ENCODE measurements around the gene GREM1. TPM values are rescaled to one million over a fixed set of nuclear protein-coding genes. Genes with fewer than 3 reads are reported as not detected.

The GREM1 gene
- total RNA-seq, 1 experiment from 2014 or later, result 1.1 TPM

- Histone ChIP-seq H2BK12ac (ENCODE audit: insufficient read length, low read depth, low read length) (no peak overlapping the region), H2BK20ac (ENCODE audit: low read depth, low read length, poor library complexity, severe bottlenecking) (no peak overlapping the region), H3K4ac (ENCODE audit: low read depth, low read length) (no peak overlapping the region), H3K79me2 (ENCODE audit: insufficient read depth, low read length) (no peaks in the 10 kb centered on the region), H3K23ac (ENCODE audit: insufficient read length, low read depth, low read length) (no peak overlapping the region), H2AK5ac (ENCODE audit: insufficient read length, low read length) (no peak overlapping the region), H3K9ac (ENCODE audit: extremely low read depth, insufficient read length, low read length) (no peak overlapping the region), H3K27ac (ENCODE audit: insufficient read length, low read depth, low read length) (no peak overlapping the region), H4K91ac (ENCODE audit: insufficient read length, low read depth, low read length) (no peak overlapping the region), H2AFZ (ENCODE audit: low read length) (no peak overlapping the region), H3K27me3 (ENCODE audit: insufficient read depth, low read length) (no peaks in the 10 kb centered on the region), H3K23me2 (ENCODE audit: insufficient read length, low read depth, low read length, poor library complexity, severe bottlenecking) (no peaks in the 10 kb centered on the region), H2BK120ac (ENCODE audit: low read depth, low read length, poor library complexity, severe bottlenecking) (no peak overlapping the region), H3T11ph (ENCODE audit: low read length) (no peak overlapping the region), H3K9me3 (ENCODE audit: control insufficient read depth, low read depth, low read length) (no peaks in the 10 kb centered on the region), H4K8ac (replicated peaks; ENCODE audit: insufficient read length, low read depth, low read length) (no peak overlapping the region), H2BK15ac (ENCODE audit: low read depth, low read length) (no peak overlapping the region), H3K4me1 (ENCODE audit: insufficient read depth, low read length) (no peaks in the 10 kb centered on the region), H3K79me1 (ENCODE audit: insufficient read depth, low read depth, low read length, poor library complexity, severe bottlenecking) (no peaks in the 10 kb centered on the region), H4K5ac (ENCODE audit: insufficient read length, low read depth, low read length) (no peak overlapping the region), H3K18ac (ENCODE audit: insufficient read length, low read depth, low read length) (no peak overlapping the region), H3K14ac (ENCODE audit: insufficient read depth, low read length) (no peak overlapping the region), H3K4me2 (ENCODE audit: insufficient read depth, insufficient read length, low read length) (no peak overlapping the region), H4K20me1 (ENCODE audit: control insufficient read depth, insufficient read depth, insufficient read length) (no peaks in the 10 kb centered on the region), H3K56ac (ENCODE audit: insufficient read length, low read depth, low read length) (no peak overlapping the region), H2BK5ac (ENCODE audit: insufficient read length, low read length) (no peak overlapping the region)
- Mint-ChIP-seq H3K27ac (no peak overlapping the region), H3K4me3 (no peak overlapping the region), H3K36me3 (ENCODE audit: insufficient read depth in 1 of 3, low read depth in 3 of 3) (0 out of 7 replicates have a peak, but pooled peaks cover 0 to 4% (median 0%) of the 10 kb centered on the region in 3 experiments), H3K27me3 (ENCODE audit: low read depth) (peaks cover 2% of the 10 kb centered on the region), H3K4me1 (peaks cover 5 to 7% of the 10 kb centered on the region in 2 experiments), H3K9me3 (peaks cover 3 to 7% of the 10 kb centered on the region in 2 experiments; a peak in 4 of 5 replicates)
- no peak for TF ChIP-seq CTCF (conservative IDR thresholded peaks at IDR 0.05)
- no peak for DNase-seq
- WGBS (ENCODE audit: extremely low coverage, insufficient read length, low lambda C conversion rate), result no CpG with 5 or more reads among the region's 1 CpG
These were observed 21.8 kb downstream of the GREM1 start for GRCh38 chr15:32739522-32740063.

Data from H9 (cell line).